Heart right ventricle (tissue), 16 donors: ENCODE results near the gene ARFIP2. TPM values are rescaled to one million over a fixed set of nuclear protein-coding genes. Genes with fewer than 3 reads are reported as not detected.

Experiments used
- ATAC-seq, 8 donors: fragments of 200-7000 bp; cut with Tn5 transposase; one replicate each; pipeline ENCODE4 v1.9.1; 2020; ENCODE audit warnings: mild to moderate bottlenecking in 8 of 8, moderate library complexity in 8 of 8, moderate number of reproducible peaks in 1 of 8
- DNase-seq, 2 donors: peaks; one replicate each; pipeline ENCODE4 v3.0.0-alpha.2; 2020
- H3K27ac ChIP-seq, 10 donors: fragments of 200-600 bp; sonication (generic) in 2 of 10; one replicate each; pipeline versions ENCODE4 v1.5.0 to v1.8.0; 2020 to 2022; ENCODE audit warnings: mild to moderate bottlenecking in 3 of 10
- H3K27me3 ChIP-seq, 7 donors: fragments of 200-600 bp; one replicate each; pipeline ENCODE4 v1.8.0; 2021 to 2022; ENCODE audit warnings: mild to moderate bottlenecking in 2 of 7
- H3K36me3 ChIP-seq, 9 donors: fragments of 200-600 bp; sonication (generic) in 1 of 9; one replicate each; pipeline versions ENCODE4 v1.5.0 to v1.8.0; 2020 to 2022; ENCODE audit warnings: mild to moderate bottlenecking in 2 of 9
- H3K4me1 ChIP-seq, 9 donors: fragments of 200-600 bp; sonication (generic) in 1 of 9; one replicate each; pipeline versions ENCODE4 v1.5.0 to v1.8.0; 2020 to 2022; ENCODE audit warnings: mild to moderate bottlenecking in 4 of 9
- H3K4me3 ChIP-seq, 10 donors: fragments of 200-600 bp; sonication (generic) in 2 of 10; one replicate each; pipeline versions ENCODE4 v1.5.0 to v1.8.0; 2020 to 2022; ENCODE audit warnings: mild to moderate bottlenecking in 7 of 10, moderate library complexity in 2 of 10
- H3K9me3 ChIP-seq, 11 donors: fragments of 200-600 bp in 10 of 11; sonication (generic) in 2 of 11; one replicate each; pipeline versions ENCODE4 v1.5.0 to v1.8.0; 2013 to 2022; ENCODE audit warnings: mild to moderate bottlenecking in 2 of 11, control low read depth in 1 of 11, moderate library complexity in 1 of 11
- CTCF ChIP-seq, 9 donors: fragments of 200-600 bp; sonication (generic) in 2 of 9; IDR thresholded peaks; one replicate each; pipeline versions ENCODE4 v1.5.0 to v1.8.0; 2021 to 2022; ENCODE audit warnings: antibody characterized with exemption in 9 of 9, mild to moderate bottlenecking in 5 of 9, moderate library complexity in 1 of 9
- intact Hi-C, 10 donors: fragments of 100-400 bp; cut with DNase I; formaldehyde crosslinking; loops; one replicate each; pipeline versions ENCODE4 v1.11.1 to v1.14.2; 2022
- polyA plus RNA-seq, 2 donors: library from polyadenylated mRNA; stranded (reverse); fragments of 200-250 nt; gene quantifications; one replicate each; pipeline ENCODE4 v1.2.3, GENCODE V29; 2013
- total RNA-seq, 10 donors: library from RNA; stranded (reverse); fragmentation: NEBNext Ultra II Directional in 3 of 10; extraction: Animal tissue kit (Norgen Biotek cat#: 25700) in 3 of 10; gene quantifications; one replicate each; pipeline versions ENCODE4 v1.2.1 to v1.2.4, GENCODE V29; 2021 to 2023
- donor health status: Arrhythmogenic right ventricular cardiomyopathy.
- donor health status: ischemic (EF 13 %, LVEDD 7.1; RV severe dilation, severe dysfunction).
- donor health status: healthy with polysubstance abuse.
- donor health status: DM: no; HTN: yes; CAD: no.
- donor health status: DM: no; HTN: no; CAD: no.
- donor health status: ischemic (EF 25% LVEDD 6.9; RV normal size, moderate dysfunction).
- donor health status: ischemic (EF 25% LVEDD 5.7; RV mildly dilated, moderate dysfunction).
- donor health status: healthy.
- donor health status: DM: yes; HTN: yes; CAD: no.
- donor health status: Ischemic cardiomyopathy.
- donor health status: ischemic (EF 35%, LVEDD 5.7; RV mildly dilated, moderate dysfunction).
- donor health status: nonischemic (EF 11% LVEDD 7.7; RV severe dilation, severe dysfunction).
- donor health status: DM: yes; HTN: yes; CAD: no.
- donor health status: PGD.
- donor health status: ischemic (EF 29% LVEDD 5.4; RV normal size, mild dysfunction).
- donor health status: nonischemic (EF 23%, LVEDD 6.1; RV moderate dilation, normal function).

Gene ARFIP2
- total and polyA plus RNA-seq, 12 donors = 12.4 to 36.8 (median 15.3) TPM

DNA sequence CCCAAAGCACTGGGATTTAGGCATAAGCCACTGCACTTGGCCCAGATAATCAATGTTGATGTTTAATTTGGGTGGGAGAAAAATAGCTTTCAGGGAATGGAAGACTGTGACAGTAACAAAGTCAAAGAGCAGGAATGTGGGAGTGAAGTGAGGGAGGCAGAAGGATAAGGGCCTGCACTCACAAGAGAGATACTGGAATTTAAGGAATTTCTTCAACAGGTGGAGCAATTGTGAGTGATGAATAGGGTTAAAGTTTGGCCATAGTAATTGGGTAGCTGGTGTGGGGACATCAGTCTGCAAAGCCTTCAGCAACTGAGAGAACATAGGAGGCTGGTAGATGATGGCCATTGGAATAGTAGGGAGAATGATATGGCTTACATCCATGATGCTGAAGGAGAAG, 53.6 kb downstream of the ARFIP2 start:
- no peaks in the 10 kb centered on the region for H3K9me3 ChIP-seq
- no peak for TF ChIP-seq CTCF (IDR thresholded peaks at IDR 0.05)

More for the DNA sequence above, 53.6 kb downstream of the ARFIP2 start:
- no peak overlapping the region for H3K27ac ChIP-seq
- intact Hi-C loops = no loop called here
- H3K36me3 ChIP-seq = no peaks in the 10 kb centered on the region
- H3K4me1 ChIP-seq = no peaks in the 10 kb centered on the region
- DNase-seq (no peak), ATAC-seq (no peak)
- no peak overlapping the region for H3K4me3 ChIP-seq
- H3K27me3 ChIP-seq = peaks cover 0 to 18% (median 0%) of the 10 kb centered on the region in 7 donors

Other genes with a start within 250 kb of the ARFIP2 start
- gene FHIP1B, start 246.7 kb downstream of the ARFIP2 start, total RNA-seq = 10 to 100 TPM; 13.4 to 17.3 (median 14.3) TPM
- gene FHIP1B, start 246.7 kb downstream of the ARFIP2 start, polyA plus RNA-seq = 10 to 100 TPM; 20.2 to 23.3 TPM
- gene CNGA4, start 242.2 kb downstream of the ARFIP2 start, total RNA-seq = under 1 TPM in 1 of 10 donors, not detected in 9; 0.13 TPM
- under 1 TPM in 1 of 2 donors, not detected in 1; 0.01 TPM for gene CNGA4, start 242.2 kb downstream of the ARFIP2 start, polyA plus RNA-seq
- gene CCKBR, start 221.5 kb downstream of the ARFIP2 start, total RNA-seq = not detected
- under 1 TPM in 1 of 2 donors, not detected in 1; 0.15 TPM for gene CCKBR, start 221.5 kb downstream of the ARFIP2 start, polyA plus RNA-seq
- gene CAVIN3, start 160.8 kb downstream of the ARFIP2 start, total RNA-seq = 100 to 1,000 TPM in 1 of 10 donors, 10 to 100 TPM in 9; 39.3 to 117 (median 46.0) TPM
- 100 to 1,000 TPM; 150 to 186 TPM for gene CAVIN3, start 160.8 kb downstream of the ARFIP2 start, polyA plus RNA-seq
- 10 to 100 TPM; 57.4 to 88.1 (median 67.6) TPM for gene SMPD1, start 90.9 kb downstream of the ARFIP2 start, total RNA-seq
- 10 to 100 TPM; 53.8 to 62.1 TPM for gene SMPD1, start 90.9 kb downstream of the ARFIP2 start, polyA plus RNA-seq
- 10 to 100 TPM; 54.3 to 93.3 (median 65.2) TPM for gene APBB1, start 62.2 kb downstream of the ARFIP2 start, total RNA-seq
- 10 to 100 TPM; 86.1 to 90.6 TPM for gene APBB1, start 62.2 kb downstream of the ARFIP2 start, polyA plus RNA-seq
- under 1 TPM in 5 of 10 donors, not detected in 5; 0.33 to 0.55 (median 0.40) TPM for gene HPX, start 40.3 kb downstream of the ARFIP2 start, total RNA-seq
- under 1 TPM; 0.22 to 0.73 TPM for gene HPX, start 40.3 kb downstream of the ARFIP2 start, polyA plus RNA-seq
- gene TRIM3, start 7.4 kb downstream of the ARFIP2 start, total RNA-seq = 10 to 100 TPM in 3 of 10 donors, 1 to 10 TPM in 7; 6.3 to 12.7 (median 8.7) TPM
- gene TRIM3, start 7.4 kb downstream of the ARFIP2 start, polyA plus RNA-seq = 10 to 100 TPM; 14.5 to 14.6 TPM
- gene TIMM10B, start 170 bp upstream of the ARFIP2 start, total RNA-seq = 10 to 100 TPM; 13.8 to 21.6 (median 17.5) TPM
- gene TIMM10B, start 170 bp upstream of the ARFIP2 start, polyA plus RNA-seq = 10 to 100 TPM; 10.0 to 16.3 TPM
- gene DNHD1, start 15.9 kb upstream of the ARFIP2 start, total RNA-seq = 1 to 10 TPM; 3.4 to 7.8 (median 6.5) TPM
- 10 to 100 TPM in 1 of 2 donors, 1 to 10 TPM in 1; 1.7 to 13.8 TPM for gene DNHD1, start 15.9 kb upstream of the ARFIP2 start, polyA plus RNA-seq
- gene RRP8, start 122.3 kb upstream of the ARFIP2 start, total RNA-seq = 10 to 100 TPM; 12.1 to 23.3 (median 20.5) TPM
- gene RRP8, start 122.3 kb upstream of the ARFIP2 start, polyA plus RNA-seq = 10 to 100 TPM; 16.1 to 23.0 TPM
- 100 to 1,000 TPM; 150 to 247 (median 204) TPM for gene ILK, start 122.4 kb upstream of the ARFIP2 start, total RNA-seq
- gene ILK, start 122.4 kb upstream of the ARFIP2 start, polyA plus RNA-seq = 100 to 1,000 TPM; 213 to 244 TPM
- 100 to 1,000 TPM in 1 of 10 donors, 10 to 100 TPM in 9; 78.0 to 101 (median 89.7) TPM for gene TAF10, start 130.9 kb upstream of the ARFIP2 start, total RNA-seq
- 100 to 1,000 TPM in 1 of 2 donors, 10 to 100 TPM in 1; 93.3 to 254 TPM for gene TAF10, start 130.9 kb upstream of the ARFIP2 start, polyA plus RNA-seq
- gene TPP1, start 138.1 kb upstream of the ARFIP2 start, total RNA-seq = 100 to 1,000 TPM in 2 of 10 donors, 10 to 100 TPM in 8; 56.3 to 132 (median 72.6) TPM
- 10 to 100 TPM; 31.9 to 34.6 TPM for gene TPP1, start 138.1 kb upstream of the ARFIP2 start, polyA plus RNA-seq
- 10 to 100 TPM in 3 of 10 donors, 1 to 10 TPM in 7; 7.1 to 12.4 (median 8.7) TPM for gene DCHS1, start 174.5 kb upstream of the ARFIP2 start, total RNA-seq
- gene DCHS1, start 174.5 kb upstream of the ARFIP2 start, polyA plus RNA-seq = 1 to 10 TPM; 4.1 to 6.7 TPM
- 10 to 100 TPM; 36.7 to 61.4 (median 45.5) TPM for gene MRPL17, start 202.0 kb upstream of the ARFIP2 start, total RNA-seq
- gene MRPL17, start 202.0 kb upstream of the ARFIP2 start, polyA plus RNA-seq = 10 to 100 TPM; 55.2 to 69.1 TPM